WTC11 (cell line): ENCODE results near the gene RUNX1. TPM values are rescaled to one million over a fixed set of nuclear protein-coding genes. Genes with fewer than 3 reads are reported as not detected.

Experiments used
- ATAC-seq: fragments of 200-7000 bp; cut with Tn5 transposase; 2 replicates; pipeline ENCODE4 v1.10.0; 2021; ENCODE audit warnings: mild to moderate bottlenecking, moderate library complexity
- CTCF ChIA-PET: fragments of 300-600 bp; sonication (Branson Sonifier 250); formaldehyde crosslinking; loops from one replicate; lab custom pipeline; 2021; ENCODE audit warnings: antibody characterized with exemption; lab: Charles Lee
- POLR2A ChIA-PET: fragments of 350-600 bp; sonication (Branson Sonifier 250); formaldehyde crosslinking; loops from one replicate; lab custom pipeline; 2021; ENCODE audit warnings: antibody characterized with exemption; lab: Charles Lee
- DNase-seq: peaks from one replicate; pipeline ENCODE4 v3.0.0; 2021; ENCODE audit warnings: low spot score
- H3K27ac Mint-ChIP-seq: 2 replicates; pipeline ENCODE4 v1.8.0; 2021; ENCODE audit warnings: mixed read lengths
- H3K27me3 Mint-ChIP-seq: 2 replicates; pipeline ENCODE4 v1.8.0; 2021; ENCODE audit warnings: low read depth, mild to moderate bottlenecking, moderate library complexity, mixed read lengths
- H3K36me3 Mint-ChIP-seq: 2 replicates; pipeline ENCODE4 v1.8.0; 2021; ENCODE audit warnings: mixed read lengths
- H3K4me1 Mint-ChIP-seq: 2 replicates; pipeline ENCODE4 v1.8.0; 2022; ENCODE audit warnings: mixed read lengths
- H3K4me3 Mint-ChIP-seq: 2 replicates; pipeline ENCODE4 v1.8.0; 2021; ENCODE audit warnings: mild to moderate bottlenecking, moderate library complexity, mixed read lengths
- H3K9me3 Mint-ChIP-seq: 2 replicates; pipeline ENCODE4 v1.8.0; 2021; ENCODE audit warnings: mixed read lengths
- GABPB1 ChIP-seq: sonication (generic); formaldehyde crosslinking; IDR thresholded peaks from 2 replicates; pipeline ENCODE4 v1.8.1; 2023; ENCODE audit warnings: mild to moderate bottlenecking, missing genetic modification reagents
- OVOL2 ChIP-seq: fragments of 250-450 bp; sonication (Bioruptor Pico); IDR thresholded peaks from 2 replicates; pipeline ENCODE4 v1.9.0; 2021; ENCODE audit warnings: mild to moderate bottlenecking, borderline replicate concordance
- RORB ChIP-seq: fragments of 250-450 bp; sonication (Bioruptor Pico); IDR thresholded peaks from 2 replicates; pipeline ENCODE4 v1.9.0; 2021; ENCODE audit warnings: mild to moderate bottlenecking
- total RNA-seq: library from RNA; stranded (reverse); gene quantifications from 3 replicates; pipeline ENCODE4 v1.2.3, GENCODE V29; 2021
- TF ChIP-seq, protein P1 (sequence below): sonication (generic); formaldehyde crosslinking; IDR thresholded peaks from 2 replicates; pipeline ENCODE4 v1.8.0; 2023; ENCODE audit warnings: mild to moderate bottlenecking, missing genetic modification reagents
- TF ChIP-seq, protein P2 (sequence below): sonication (generic); formaldehyde crosslinking; IDR thresholded peaks from 2 replicates; pipeline ENCODE4 v1.8.1; 2023; ENCODE audit warnings: mild to moderate bottlenecking, missing genetic modification reagents
- TF ChIP-seq, protein P3 (sequence below): sonication (generic); formaldehyde crosslinking; IDR thresholded peaks from 2 replicates; pipeline ENCODE4 v1.8.1; 2023; ENCODE audit warnings: mild to moderate bottlenecking, missing genetic modification reagents, moderate library complexity
- TF ChIP-seq, protein P4 (sequence below): fragments of 200-600 bp; IDR thresholded peaks from 2 replicates; pipeline ENCODE4 v1.8.0; 2022; ENCODE audit warnings: antibody characterized with exemption
- TF ChIP-seq, protein P5 (sequence below): fragments of 250-450 bp; sonication (Bioruptor Pico); IDR thresholded peaks from 2 replicates; pipeline ENCODE4 v1.9.0; 2021; ENCODE audit warnings: mild to moderate bottlenecking
- TF ChIP-seq, protein P6 (sequence below): fragments of 250-450 bp; sonication (Bioruptor Pico); conservative IDR thresholded peaks from 2 replicates; pipeline ENCODE4 v1.9.0; 2021; ENCODE audit warnings: mild to moderate bottlenecking
- TF ChIP-seq, protein P7 (sequence below): sonication (generic); formaldehyde crosslinking; IDR thresholded peaks from 2 replicates; pipeline ENCODE4 v1.8.1; 2022; ENCODE audit warnings: mild to moderate bottlenecking, moderate library complexity, missing genetic modification reagents

Gene RUNX1
- total RNA-seq, 1 experiment from 2014 or later = 2.2 TPM

DNA sequence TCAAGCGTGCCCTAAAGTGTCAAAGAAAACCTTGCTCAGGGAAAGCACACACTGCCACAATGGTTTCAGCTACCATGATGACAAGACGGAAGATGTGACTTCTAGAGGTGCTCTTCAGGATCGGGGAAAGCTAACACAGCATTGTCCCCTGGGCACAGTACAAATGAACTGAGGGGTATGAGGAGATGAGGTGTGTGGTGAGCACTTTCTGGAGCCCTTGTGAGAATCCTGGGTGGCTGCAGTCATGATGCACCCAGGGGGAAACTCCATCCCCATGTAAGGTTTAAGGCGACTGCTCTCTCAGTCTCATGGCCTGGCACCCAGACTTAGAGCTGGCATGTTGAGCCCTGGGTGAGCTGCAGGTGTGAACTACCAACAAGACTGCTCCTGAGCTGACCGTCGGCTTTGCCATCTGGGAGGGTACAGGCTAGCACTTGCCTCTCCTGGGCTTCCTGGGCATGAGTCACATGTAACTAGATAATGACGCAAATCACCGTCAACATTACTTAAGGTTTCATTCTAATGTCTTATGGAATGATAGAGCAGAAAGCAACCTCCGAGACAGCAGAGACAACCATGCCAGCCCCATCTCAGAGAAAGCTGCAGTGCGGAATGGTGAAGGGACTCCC, 235.7 kb downstream of the RUNX1 start (continued):
- TF ChIP-seq, protein P1, sequence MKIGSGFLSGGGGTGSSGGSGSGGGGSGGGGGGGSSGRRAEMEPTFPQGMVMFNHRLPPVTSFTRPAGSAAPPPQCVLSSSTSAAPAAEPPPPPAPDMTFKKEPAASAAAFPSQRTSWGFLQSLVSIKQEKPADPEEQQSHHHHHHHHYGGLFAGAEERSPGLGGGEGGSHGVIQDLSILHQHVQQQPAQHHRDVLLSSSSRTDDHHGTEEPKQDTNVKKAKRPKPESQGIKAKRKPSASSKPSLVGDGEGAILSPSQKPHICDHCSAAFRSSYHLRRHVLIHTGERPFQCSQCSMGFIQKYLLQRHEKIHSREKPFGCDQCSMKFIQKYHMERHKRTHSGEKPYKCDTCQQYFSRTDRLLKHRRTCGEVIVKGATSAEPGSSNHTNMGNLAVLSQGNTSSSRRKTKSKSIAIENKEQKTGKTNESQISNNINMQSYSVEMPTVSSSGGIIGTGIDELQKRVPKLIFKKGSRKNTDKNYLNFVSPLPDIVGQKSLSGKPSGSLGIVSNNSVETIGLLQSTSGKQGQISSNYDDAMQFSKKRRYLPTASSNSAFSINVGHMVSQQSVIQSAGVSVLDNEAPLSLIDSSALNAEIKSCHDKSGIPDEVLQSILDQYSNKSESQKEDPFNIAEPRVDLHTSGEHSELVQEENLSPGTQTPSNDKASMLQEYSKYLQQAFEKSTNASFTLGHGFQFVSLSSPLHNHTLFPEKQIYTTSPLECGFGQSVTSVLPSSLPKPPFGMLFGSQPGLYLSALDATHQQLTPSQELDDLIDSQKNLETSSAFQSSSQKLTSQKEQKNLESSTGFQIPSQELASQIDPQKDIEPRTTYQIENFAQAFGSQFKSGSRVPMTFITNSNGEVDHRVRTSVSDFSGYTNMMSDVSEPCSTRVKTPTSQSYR (CRISPR knock-in tag) = no peak
- TF ChIP-seq, all 79 proteins: peak for 0

DNA sequence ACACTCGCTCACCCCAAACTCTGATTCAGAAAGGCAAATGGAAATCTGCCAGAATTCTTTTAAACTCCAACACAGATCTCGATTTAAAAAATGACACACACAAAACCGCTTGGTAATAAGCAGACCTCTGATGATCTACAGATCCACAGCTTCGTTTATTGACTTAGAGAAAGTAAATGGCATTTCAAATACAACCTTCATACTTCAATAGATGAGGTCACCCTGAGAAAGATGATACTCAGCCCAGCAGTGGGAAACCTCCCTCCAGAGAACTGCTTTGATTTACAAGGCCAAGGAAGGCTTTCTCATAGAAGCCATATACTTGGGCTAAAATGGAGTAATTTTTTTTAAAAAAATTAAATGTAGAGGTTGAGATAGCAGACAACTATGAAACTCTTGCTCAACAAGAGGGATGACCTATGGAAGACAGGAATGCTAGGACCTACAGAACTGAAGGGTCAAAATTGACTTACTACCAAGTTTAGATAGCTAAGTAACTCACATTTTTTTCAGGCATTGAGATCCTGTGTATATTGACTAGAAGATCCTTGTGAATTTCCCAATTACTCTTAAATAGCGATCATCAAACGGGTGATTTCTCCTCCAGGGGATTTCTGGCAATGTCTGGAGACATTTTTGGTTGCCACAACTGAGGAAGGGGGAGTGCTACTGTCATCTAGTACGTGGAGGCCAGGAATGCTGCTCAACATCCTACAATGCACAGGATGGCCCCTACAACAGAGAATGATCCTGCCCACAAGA, 236.4 kb downstream of the RUNX1 start:
- TF ChIP-seq, protein P2, sequence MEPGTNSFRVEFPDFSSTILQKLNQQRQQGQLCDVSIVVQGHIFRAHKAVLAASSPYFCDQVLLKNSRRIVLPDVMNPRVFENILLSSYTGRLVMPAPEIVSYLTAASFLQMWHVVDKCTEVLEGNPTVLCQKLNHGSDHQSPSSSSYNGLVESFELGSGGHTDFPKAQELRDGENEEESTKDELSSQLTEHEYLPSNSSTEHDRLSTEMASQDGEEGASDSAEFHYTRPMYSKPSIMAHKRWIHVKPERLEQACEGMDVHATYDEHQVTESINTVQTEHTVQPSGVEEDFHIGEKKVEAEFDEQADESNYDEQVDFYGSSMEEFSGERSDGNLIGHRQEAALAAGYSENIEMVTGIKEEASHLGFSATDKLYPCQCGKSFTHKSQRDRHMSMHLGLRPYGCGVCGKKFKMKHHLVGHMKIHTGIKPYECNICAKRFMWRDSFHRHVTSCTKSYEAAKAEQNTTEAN = no peak
- TF ChIP-seq, protein P3, sequence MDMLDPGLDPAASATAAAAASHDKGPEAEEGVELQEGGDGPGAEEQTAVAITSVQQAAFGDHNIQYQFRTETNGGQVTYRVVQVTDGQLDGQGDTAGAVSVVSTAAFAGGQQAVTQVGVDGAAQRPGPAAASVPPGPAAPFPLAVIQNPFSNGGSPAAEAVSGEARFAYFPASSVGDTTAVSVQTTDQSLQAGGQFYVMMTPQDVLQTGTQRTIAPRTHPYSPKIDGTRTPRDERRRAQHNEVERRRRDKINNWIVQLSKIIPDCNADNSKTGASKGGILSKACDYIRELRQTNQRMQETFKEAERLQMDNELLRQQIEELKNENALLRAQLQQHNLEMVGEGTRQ (CRISPR knock-in tag) = no peak
- TF ChIP-seq, protein P4, sequence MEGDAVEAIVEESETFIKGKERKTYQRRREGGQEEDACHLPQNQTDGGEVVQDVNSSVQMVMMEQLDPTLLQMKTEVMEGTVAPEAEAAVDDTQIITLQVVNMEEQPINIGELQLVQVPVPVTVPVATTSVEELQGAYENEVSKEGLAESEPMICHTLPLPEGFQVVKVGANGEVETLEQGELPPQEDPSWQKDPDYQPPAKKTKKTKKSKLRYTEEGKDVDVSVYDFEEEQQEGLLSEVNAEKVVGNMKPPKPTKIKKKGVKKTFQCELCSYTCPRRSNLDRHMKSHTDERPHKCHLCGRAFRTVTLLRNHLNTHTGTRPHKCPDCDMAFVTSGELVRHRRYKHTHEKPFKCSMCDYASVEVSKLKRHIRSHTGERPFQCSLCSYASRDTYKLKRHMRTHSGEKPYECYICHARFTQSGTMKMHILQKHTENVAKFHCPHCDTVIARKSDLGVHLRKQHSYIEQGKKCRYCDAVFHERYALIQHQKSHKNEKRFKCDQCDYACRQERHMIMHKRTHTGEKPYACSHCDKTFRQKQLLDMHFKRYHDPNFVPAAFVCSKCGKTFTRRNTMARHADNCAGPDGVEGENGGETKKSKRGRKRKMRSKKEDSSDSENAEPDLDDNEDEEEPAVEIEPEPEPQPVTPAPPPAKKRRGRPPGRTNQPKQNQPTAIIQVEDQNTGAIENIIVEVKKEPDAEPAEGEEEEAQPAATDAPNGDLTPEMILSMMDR = no peak
- TF ChIP-seq, protein P5, sequence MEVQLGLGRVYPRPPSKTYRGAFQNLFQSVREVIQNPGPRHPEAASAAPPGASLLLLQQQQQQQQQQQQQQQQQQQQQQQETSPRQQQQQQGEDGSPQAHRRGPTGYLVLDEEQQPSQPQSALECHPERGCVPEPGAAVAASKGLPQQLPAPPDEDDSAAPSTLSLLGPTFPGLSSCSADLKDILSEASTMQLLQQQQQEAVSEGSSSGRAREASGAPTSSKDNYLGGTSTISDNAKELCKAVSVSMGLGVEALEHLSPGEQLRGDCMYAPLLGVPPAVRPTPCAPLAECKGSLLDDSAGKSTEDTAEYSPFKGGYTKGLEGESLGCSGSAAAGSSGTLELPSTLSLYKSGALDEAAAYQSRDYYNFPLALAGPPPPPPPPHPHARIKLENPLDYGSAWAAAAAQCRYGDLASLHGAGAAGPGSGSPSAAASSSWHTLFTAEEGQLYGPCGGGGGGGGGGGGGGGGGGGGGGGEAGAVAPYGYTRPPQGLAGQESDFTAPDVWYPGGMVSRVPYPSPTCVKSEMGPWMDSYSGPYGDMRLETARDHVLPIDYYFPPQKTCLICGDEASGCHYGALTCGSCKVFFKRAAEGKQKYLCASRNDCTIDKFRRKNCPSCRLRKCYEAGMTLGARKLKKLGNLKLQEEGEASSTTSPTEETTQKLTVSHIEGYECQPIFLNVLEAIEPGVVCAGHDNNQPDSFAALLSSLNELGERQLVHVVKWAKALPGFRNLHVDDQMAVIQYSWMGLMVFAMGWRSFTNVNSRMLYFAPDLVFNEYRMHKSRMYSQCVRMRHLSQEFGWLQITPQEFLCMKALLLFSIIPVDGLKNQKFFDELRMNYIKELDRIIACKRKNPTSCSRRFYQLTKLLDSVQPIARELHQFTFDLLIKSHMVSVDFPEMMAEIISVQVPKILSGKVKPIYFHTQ (CRISPR knock-in tag) = no peak
- TF ChIP-seq, protein P6, sequence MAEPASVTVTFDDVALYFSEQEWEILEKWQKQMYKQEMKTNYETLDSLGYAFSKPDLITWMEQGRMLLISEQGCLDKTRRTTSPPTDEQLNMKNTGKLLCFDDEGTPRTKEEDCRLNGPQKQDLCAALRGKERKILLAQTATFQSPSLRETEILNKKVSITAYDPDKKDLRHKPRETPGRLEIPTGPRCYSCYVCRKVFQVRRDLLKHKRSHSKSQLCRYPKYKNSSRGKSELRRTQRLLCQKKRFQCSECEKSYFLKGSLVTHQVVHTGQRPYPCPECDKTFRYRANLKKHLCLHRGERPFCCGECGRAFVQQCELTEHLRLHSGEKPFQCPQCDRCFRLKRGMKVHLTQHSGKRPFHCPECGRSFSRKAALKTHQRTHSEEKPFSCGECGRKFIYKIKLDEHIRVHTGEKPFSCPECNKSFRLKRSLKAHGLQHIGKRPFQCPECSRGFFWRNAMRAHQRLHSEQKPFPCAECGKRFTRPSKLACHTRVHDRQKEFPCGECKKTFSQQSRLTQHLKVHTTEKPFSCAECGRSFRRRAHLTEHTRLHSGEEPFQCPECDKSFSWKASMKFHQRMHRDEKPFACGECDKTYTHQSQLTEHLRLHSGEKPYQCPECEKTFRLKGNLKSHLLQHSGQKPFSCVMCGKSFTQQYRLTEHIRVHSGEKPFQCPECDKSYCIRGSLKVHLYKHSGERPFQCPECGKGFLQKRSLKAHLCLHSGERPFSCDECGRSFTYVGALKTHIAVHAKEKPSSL (CRISPR knock-in tag) = no peak
- TF ChIP-seq GABPB1 (CRISPR knock-in tag) = no peak
- TF ChIP-seq OVOL2 (CRISPR knock-in tag) = no peak
- TF ChIP-seq RORB (CRISPR knock-in tag) = no peak
- TF ChIP-seq, protein P7, sequence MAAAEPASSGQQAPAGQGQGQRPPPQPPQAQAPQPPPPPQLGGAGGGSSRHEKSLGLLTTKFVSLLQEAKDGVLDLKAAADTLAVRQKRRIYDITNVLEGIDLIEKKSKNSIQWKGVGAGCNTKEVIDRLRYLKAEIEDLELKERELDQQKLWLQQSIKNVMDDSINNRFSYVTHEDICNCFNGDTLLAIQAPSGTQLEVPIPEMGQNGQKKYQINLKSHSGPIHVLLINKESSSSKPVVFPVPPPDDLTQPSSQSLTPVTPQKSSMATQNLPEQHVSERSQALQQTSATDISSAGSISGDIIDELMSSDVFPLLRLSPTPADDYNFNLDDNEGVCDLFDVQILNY (CRISPR knock-in tag) = no peak
- TF ChIP-seq, all 79 proteins: peak for 0
- Mint-ChIP-seq H3K9me3 (no peaks in the 10 kb centered on the region), H3K4me3 (no peak overlapping the region), H3K4me1 (peaks cover 11% of the 10 kb centered on the region), H3K27me3 (no peaks in the 10 kb centered on the region), H3K36me3 (no peaks in the 10 kb centered on the region), H3K27ac (no peak overlapping the region)
- CTCF ChIA-PET = interaction anchor here (0.7 kb wide), 1 partner anchor 12 kb away, joined by 3 read pairs; no protein-coding TSS in a partner anchor
- DNase-seq (no peak), ATAC-seq (no peak)
- POLR2A ChIA-PET = no interaction called here
